C4-2B (cell line): ENCODE results near the gene SNED1.
"Not testable (repeated sequence)": the region's sequence is repeated elsewhere in the genome, so short reads cannot be mapped to it uniquely, and the experiment has no call there.

Experiments used
- H3K27ac ChIP-seq: fragments of 450-650 bp; 2 replicates; pipeline ENCODE4 v1.5.1; 2017
- ZFX ChIP-seq: fragments of 450-650 bp; IDR thresholded peaks from 2 replicates; pipeline ENCODE4 v1.6.1; 2017
- TF ChIP-seq, protein P1 (sequence below): fragments of 450-650 bp; conservative IDR thresholded peaks from 2 replicates; pipeline ENCODE4 v1.5.1; 2017; ENCODE audit warnings: mild to moderate bottlenecking

SNED1 gene

DNA sequence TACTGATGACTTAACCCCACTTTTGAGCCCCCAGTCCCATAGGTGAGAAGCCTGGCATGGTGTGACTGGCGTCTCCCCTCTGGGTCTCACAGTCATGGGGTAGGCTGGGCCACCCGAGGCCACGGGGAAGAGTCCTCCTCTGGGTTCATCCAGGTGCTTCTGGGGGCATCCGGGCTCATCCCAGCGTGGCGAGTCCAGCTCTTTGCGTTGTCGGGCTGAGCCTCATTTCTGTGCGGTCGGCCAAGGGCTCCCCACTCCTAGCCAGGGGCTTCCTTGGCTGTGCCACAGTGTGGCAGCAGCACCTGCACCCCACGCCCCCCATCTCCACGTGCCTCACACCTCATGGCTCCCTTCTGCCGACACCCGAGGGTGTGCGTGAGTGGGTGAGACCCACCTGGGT, 27.6 kb upstream of the SNED1 start:
- H3K27ac ChIP-seq, result no peak overlapping the region
- TF ChIP-seq, protein P1, sequence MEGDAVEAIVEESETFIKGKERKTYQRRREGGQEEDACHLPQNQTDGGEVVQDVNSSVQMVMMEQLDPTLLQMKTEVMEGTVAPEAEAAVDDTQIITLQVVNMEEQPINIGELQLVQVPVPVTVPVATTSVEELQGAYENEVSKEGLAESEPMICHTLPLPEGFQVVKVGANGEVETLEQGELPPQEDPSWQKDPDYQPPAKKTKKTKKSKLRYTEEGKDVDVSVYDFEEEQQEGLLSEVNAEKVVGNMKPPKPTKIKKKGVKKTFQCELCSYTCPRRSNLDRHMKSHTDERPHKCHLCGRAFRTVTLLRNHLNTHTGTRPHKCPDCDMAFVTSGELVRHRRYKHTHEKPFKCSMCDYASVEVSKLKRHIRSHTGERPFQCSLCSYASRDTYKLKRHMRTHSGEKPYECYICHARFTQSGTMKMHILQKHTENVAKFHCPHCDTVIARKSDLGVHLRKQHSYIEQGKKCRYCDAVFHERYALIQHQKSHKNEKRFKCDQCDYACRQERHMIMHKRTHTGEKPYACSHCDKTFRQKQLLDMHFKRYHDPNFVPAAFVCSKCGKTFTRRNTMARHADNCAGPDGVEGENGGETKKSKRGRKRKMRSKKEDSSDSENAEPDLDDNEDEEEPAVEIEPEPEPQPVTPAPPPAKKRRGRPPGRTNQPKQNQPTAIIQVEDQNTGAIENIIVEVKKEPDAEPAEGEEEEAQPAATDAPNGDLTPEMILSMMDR, result no peak
- TF ChIP-seq ZFX, result no peak

DNA sequence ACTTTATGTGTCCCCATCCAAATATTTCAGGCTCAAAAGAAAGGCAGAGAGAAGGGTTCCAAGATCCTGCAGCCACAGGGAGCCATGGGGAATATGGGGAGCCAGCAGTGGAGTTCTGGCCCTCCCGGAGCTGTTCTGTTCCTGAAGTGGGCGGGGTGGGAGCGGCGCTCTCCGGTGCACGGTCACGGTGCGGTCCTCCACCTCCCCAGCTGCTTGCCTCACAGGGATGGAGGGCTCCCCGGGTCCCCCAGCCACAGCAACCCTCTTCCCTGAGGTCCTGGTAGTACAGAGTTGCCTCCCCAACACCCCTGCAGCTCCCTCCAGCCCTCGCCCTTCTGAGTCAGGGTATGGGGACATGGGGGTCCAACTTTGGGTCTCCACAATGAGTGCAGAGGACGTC, 26.2 kb upstream of the SNED1 start:
- TF ChIP-seq, protein P1, result no peak
- no peak for TF ChIP-seq ZFX
- no peak overlapping the region for H3K27ac ChIP-seq

DNA sequence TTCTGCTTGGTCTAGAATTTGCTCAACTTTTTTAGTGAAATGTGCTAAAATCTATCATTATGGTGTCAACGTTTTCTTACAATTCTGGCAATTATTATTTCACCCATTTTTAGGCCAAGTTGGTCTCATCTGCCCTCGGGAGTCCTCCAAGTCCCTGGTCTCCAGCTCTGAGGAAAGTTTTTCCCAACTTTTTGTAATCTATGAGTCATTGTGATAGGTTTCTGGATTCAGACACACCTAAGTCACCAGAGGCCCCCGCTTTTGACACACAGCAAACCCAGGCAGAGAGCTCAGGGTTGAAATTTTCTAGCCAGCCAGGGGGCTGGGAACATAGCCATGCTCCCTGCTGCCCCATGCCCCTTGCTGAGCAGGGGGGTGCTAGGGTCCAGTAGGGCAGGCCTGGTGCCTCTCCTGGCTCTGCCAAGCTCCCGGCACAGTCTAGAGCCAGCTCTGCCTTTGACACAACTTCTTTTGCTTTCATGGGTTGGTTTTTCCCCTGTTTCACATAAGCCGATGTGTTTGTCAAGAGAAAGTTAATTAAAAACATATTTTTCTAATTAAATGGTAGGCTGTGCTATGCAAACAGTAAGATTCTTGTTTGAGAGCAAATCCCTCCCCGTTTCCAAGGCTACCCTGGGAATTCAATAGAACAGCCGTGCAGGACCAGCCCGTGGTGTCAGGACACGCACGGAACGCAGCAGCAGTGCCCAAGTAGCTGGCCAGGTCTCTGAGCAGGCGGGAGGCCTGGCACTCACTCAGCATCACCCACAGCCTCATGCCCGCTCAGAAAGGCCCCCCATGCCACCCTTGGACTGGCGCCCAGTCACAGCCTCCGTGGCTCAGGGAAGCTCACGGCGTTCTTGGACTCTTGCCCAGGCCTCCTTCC, 25.5 kb upstream of the SNED1 start:
- H3K27ac ChIP-seq, result no peak overlapping the region
- TF ChIP-seq, protein P1, result no peak
- no peak for TF ChIP-seq ZFX

DNA sequence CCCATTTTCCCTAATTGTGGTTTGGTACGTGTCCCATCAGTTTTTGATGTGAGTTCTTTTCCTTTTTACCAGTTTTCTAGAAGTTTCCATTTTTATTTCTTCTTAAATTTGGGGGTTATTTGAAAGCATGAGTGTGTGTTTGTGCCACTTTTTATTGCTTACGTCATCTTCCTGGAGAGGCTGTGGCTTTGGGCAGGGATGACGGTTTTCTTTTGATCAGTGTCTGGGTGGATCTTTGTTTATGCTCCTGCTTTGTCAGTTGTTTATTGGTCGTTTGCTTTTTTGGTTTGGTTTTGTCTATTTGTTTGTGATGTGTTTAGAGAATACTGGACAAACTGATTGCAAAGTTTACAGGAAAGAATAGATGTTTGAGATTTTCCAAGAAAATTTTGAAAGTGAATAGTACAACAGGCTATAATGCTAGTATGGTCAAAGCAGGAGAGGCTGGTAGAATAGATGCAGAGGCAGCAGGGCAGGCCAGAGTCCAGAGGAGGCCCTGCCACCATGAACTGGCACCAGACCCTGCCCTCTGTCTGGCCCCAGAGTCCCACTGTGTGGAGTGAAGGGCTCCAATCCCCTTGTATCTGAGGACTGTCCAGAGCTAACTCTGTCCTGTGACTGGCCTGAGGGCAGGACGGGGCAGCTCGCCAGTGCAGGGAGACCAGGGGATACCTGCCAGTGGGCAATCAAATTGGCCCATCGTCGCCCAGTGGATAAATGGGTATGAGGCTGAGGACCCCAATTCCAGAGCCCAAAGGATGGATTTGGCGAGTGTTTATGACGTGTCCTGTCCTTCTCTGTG, 23.4 kb upstream of the SNED1 start:
- TF ChIP-seq ZFX, result no peak
- TF ChIP-seq, protein P1, result no peak
- H3K27ac ChIP-seq, result no peak overlapping the region

DNA sequence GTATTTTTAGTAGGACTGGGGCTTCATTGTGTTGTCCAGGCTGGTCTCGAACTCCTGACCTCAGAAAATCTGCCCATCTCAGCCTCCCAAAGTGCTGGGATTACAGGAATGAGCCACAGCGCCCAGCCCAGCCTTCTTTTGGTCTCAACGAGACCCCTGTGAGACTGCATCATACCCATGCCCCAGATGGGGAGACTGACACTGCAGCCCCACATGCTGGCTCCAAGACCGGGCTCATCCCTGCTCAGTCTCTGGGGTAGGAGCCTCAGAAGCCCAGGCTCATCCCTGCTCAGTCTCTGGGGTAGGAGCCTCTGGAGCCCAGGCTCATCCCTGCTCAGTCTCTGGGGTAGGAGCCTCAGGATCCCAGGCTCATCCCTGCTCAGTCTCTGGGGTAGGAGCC, 22.5 kb upstream of the SNED1 start:
- not testable (repeated sequence) for H3K27ac ChIP-seq

DNA sequence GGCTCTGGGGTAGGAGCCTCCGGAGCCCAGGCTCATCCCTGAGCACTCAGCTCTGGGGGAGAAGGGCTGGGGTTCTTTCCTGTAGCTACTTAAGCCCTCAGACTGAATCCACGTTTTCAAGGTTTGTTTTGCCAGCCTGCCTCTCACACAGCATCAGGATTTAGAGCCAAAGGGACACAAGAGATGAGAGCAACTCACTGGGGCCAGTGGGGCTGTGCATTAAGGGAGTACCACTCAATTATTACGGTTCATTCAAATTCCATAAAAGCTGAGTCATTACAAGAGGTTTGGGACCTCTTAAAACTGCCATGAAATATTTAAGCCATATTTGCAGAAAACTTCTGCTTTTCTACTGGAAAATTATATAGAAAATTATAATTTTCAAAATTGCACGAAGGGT, 17.1 kb upstream of the SNED1 start:
- TF ChIP-seq ZFX, result no peak
- TF ChIP-seq, protein P1, result no peak
- no peak overlapping the region for H3K27ac ChIP-seq

DNA sequence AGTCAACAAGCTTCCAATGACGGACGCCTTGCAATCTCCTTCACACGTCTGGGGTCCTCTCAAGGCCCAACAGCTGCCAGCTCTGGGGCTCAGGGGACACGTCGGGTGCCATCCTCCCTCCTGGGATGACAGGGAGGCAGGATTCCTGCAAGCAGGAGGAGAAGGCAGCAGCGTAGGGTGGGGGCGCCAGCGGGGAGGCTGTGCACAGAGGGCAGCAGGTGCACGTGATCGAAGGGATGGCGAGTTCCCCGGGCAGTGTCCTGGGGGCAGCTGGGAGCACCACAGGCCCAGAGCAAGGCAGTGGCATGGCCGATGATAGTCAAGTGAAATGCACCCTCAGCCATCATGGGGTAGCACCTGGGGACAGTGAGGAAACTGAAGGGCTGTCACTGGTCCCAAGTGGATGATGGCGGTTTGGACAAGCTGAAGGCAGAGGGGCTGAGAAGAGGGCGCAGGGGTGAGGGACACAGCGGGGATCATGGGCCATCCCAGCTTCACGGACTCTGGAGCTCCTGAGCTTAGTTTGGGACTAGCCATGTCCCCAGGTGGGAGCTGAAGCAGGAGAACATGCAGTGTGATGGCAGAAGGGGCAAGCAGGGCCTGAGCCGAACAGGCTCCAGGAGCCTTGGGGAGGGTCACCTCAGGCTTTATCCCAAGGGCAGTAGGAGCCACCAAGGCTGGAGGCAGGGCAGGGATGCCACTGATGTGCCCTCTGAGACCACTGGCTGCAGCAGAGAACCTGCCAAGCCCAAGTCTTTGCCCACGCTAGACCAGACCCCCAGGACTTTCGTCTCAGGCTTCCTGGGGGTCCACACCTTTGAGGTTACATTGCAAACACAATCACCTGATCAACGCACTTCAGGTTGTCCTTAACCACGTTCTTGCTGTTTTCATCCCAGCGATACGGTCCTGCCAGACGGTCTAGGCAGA, 16.3 kb upstream of the SNED1 start:
- TF ChIP-seq, protein P1, result no peak
- TF ChIP-seq ZFX, result no peak
- H3K27ac ChIP-seq, result no peak overlapping the region
